ENCODE results near the gene KREMEN1. TPM values are rescaled to one million over a fixed set of nuclear protein-coding genes. Genes with fewer than 3 reads are reported as not detected.

Gene KREMEN1
- total and polyA plus RNA-seq, 4 donors = 8.8 to 27.5 (median 20.1) TPM

DNA sequence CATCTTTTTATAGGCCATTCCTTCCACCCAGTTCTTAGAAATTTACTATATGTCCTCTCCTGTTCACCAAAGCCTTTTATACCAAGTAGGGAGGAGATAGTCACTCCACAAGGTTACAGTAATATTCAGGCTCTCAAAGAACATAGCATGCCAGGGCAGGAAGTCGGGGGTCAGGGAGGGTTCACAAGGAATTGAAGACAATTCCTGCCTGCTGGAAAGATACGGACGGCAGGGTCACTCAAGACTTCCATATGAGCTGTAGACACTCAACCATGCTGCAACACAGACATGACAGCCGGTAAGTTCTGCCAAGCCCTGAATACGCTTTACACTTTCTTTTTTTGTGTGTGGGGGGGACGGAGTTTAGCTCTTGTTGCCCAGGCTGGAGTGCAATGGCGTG is 11.9 kb upstream of the KREMEN1 start:
- Histone ChIP-seq H3K4me3 (no peak overlapping the region), H3K9me3 (ENCODE audit: control insufficient read depth in 4 of 4, insufficient read depth in 3 of 4, low read length in 3 of 4) (no peaks in the 10 kb centered on the region), H3K4me1 (ENCODE audit: control insufficient read depth in 5 of 5, insufficient read depth in 5 of 5, low read length in 5 of 5) (peaks cover 0 to 20% (median 4%) of the 10 kb centered on the region in 5 donors), H3K9ac (ENCODE audit: insufficient read depth in 1 of 2, low read length in 2 of 2) (no peak overlapping the region), H3K27me3 (ENCODE audit: control insufficient read depth in 3 of 3, insufficient read depth in 3 of 3, low read length in 2 of 3) (no peaks in the 10 kb centered on the region), H3K27ac (ENCODE audit: low read depth in 1 of 2, low read length in 1 of 2) (no peak overlapping the region), H3K36me3 (ENCODE audit: control insufficient read depth in 4 of 4, insufficient read depth in 4 of 4, low read length in 4 of 4) (no peaks in the 10 kb centered on the region)
- TF ChIP-seq, protein P1, sequence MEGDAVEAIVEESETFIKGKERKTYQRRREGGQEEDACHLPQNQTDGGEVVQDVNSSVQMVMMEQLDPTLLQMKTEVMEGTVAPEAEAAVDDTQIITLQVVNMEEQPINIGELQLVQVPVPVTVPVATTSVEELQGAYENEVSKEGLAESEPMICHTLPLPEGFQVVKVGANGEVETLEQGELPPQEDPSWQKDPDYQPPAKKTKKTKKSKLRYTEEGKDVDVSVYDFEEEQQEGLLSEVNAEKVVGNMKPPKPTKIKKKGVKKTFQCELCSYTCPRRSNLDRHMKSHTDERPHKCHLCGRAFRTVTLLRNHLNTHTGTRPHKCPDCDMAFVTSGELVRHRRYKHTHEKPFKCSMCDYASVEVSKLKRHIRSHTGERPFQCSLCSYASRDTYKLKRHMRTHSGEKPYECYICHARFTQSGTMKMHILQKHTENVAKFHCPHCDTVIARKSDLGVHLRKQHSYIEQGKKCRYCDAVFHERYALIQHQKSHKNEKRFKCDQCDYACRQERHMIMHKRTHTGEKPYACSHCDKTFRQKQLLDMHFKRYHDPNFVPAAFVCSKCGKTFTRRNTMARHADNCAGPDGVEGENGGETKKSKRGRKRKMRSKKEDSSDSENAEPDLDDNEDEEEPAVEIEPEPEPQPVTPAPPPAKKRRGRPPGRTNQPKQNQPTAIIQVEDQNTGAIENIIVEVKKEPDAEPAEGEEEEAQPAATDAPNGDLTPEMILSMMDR (IDR thresholded peaks at IDR 0.05; ENCODE audit: control extremely low read depth, extremely low read depth) = no peak
- ATAC-seq (ENCODE audit: insufficient read depth, low FRiP score) (no peak), DNase-seq (peak in 2 of 3 donors; percentile 14 to 43)
- 47 to 57% methylated on average over 7 of the region's 7 CpGs for WGBS, 2 donors

- H3K4me3 ChIP-seq = no peak within 1 kb of the TSS
- H3K27ac ChIP-seq (ENCODE audit: low read depth in 1 of 2, low read length in 1 of 2) = no peak within 1 kb of the TSS
- DNase-seq = peak in 1 of 3 donors; percentile 3
- no peaks in the 10 kb centered on the region for H3K9me3 ChIP-seq (ENCODE audit: control insufficient read depth in 4 of 4, insufficient read depth in 3 of 4, low read length in 3 of 4)
- no peaks in the 10 kb centered on the region for H3K36me3 ChIP-seq (ENCODE audit: control insufficient read depth in 4 of 4, insufficient read depth in 4 of 4, low read length in 4 of 4)
- H3K27me3 ChIP-seq (ENCODE audit: control insufficient read depth in 3 of 3, insufficient read depth in 3 of 3, low read length in 2 of 3) = no peaks in the 10 kb centered on the region
- ATAC-seq (ENCODE audit: insufficient read depth, low FRiP score) = no peak
- H3K4me1 ChIP-seq (ENCODE audit: control insufficient read depth in 5 of 5, insufficient read depth in 5 of 5, low read length in 5 of 5) = peaks cover 0 to 20% (median 4%) of the 10 kb centered on the region in 5 donors
- no peak within 1 kb of the TSS for H3K9ac ChIP-seq (ENCODE audit: insufficient read depth in 1 of 2, low read length in 2 of 2)
- TF ChIP-seq, protein P1 (IDR thresholded peaks at IDR 0.05; ENCODE audit: control extremely low read depth, extremely low read depth) = no peak
- 70% methylated on average over 2 of the region's 2 CpGs for WGBS, 2 donors
Observed at GRCh38 chr22:29061773-29062172, 11.1 kb upstream of the KREMEN1 start, which contains the start of gene C22orf31. C22orf31 (minus strand) TSS chr22:29061831; CDS start chr22:29061792, 39 bp downstream.

- H3K4me1 ChIP-seq (ENCODE audit: control insufficient read depth in 5 of 5, insufficient read depth in 5 of 5, low read length in 5 of 5) = peaks cover 0 to 20% (median 4%) of the 10 kb centered on the region in 5 donors
- H3K27me3 ChIP-seq (ENCODE audit: control insufficient read depth in 3 of 3, insufficient read depth in 3 of 3, low read length in 2 of 3) = no peaks in the 10 kb centered on the region
- H3K9me3 ChIP-seq (ENCODE audit: control insufficient read depth in 4 of 4, insufficient read depth in 3 of 4, low read length in 3 of 4) = no peaks in the 10 kb centered on the region
- no peak overlapping the region for H3K9ac ChIP-seq (ENCODE audit: insufficient read depth in 1 of 2, low read length in 2 of 2)
- H3K36me3 ChIP-seq (ENCODE audit: control insufficient read depth in 4 of 4, insufficient read depth in 4 of 4, low read length in 4 of 4) = no peaks in the 10 kb centered on the region
- TF ChIP-seq, protein P1 (IDR thresholded peaks at IDR 0.05; ENCODE audit: control extremely low read depth, extremely low read depth) = no peak
- H3K27ac ChIP-seq (ENCODE audit: low read depth in 1 of 2, low read length in 1 of 2) = no peak overlapping the region
- ATAC-seq (ENCODE audit: insufficient read depth, low FRiP score) = no peak
- peak in 2 of 3 donors; percentile 12 to 23 for DNase-seq
- 60 to 71% methylated on average over 8 of the region's 8 CpGs for WGBS, 2 donors
- no peak overlapping the region for H3K4me3 ChIP-seq
Observed at GRCh38 chr22:29062286-29062821, 10.5 kb upstream of the KREMEN1 start.

All from lung (tissue), 12 donors.